Right cardiac atrium (tissue), 5 donors: ENCODE measurements around the gene SLC15A4. TPM values are rescaled to one million over a fixed set of nuclear protein-coding genes. Genes with fewer than 3 reads are reported as not detected.

ENCODE experiments used
- ATAC-seq, 2 donors: fragments of 200-7000 bp; cut with Tn5 transposase; one replicate each; pipeline versions ENCODE4 v1.8.0 to v1.9.1; 2020; ENCODE audit warnings: moderate library complexity in 2 of 2, mild to moderate bottlenecking in 1 of 2
- DNase-seq, 3 donors: peaks; one replicate each; pipeline ENCODE4 v3.0.0-alpha.2; 2020
- H3K27ac ChIP-seq: one replicate; pipeline ENCODE4 v1.5.1; 2013; ENCODE audit warnings: mild to moderate bottlenecking, low read length, control low read depth, moderate library complexity
- H3K27me3 ChIP-seq: one replicate; pipeline ENCODE4 v1.6.1; 2013; ENCODE audit not compliant: control insufficient read depth, insufficient read depth
- H3K4me1 ChIP-seq: one replicate; pipeline ENCODE4 v1.6.1; 2013; ENCODE audit warnings: low read length; ENCODE audit not compliant: control insufficient read depth, insufficient read depth
- H3K4me3 ChIP-seq: one replicate; pipeline ENCODE4 v1.5.1; 2013; ENCODE audit warnings: low read length, control low read depth
- H3K9me3 ChIP-seq: one replicate; pipeline ENCODE4 v1.6.1; 2013; ENCODE audit warnings: low read length; ENCODE audit not compliant: control insufficient read depth
- WGBS: extraction: QIAGEN DNeasy Blood & Tissue Kit; methylation state at CpG from one replicate; pipeline ENCODE4 v1.1.7; 2013; 5-methylcytosine and 5-hydroxymethylcytosine counted together
- intact Hi-C, 4 donors: fragments of 100-400 bp; cut with DNase I; formaldehyde crosslinking; loops; one replicate each; pipeline versions ENCODE4 v1.11.0 to v1.14.0; 2022 to 2023
- polyA plus RNA-seq: library from polyadenylated mRNA; stranded (reverse); fragments of 200-250 nt; gene quantifications from one replicate; pipeline ENCODE4 v1.2.3, GENCODE V29; 2013
- total RNA-seq, 4 donors: library from RNA; stranded (reverse); fragmentation: NEBNext Ultra II Directional; extraction: Animal tissue kit (Norgen Biotek cat#: 25700); gene quantifications; one replicate each; pipeline ENCODE4 v1.2.1, GENCODE V29; 2021
- donor health status: healthy with polysubstance abuse.
- donor health status: DM: no; HTN: yes; CAD: no.
- donor health status: DM: no; HTN: no; CAD: no.
- donor health status: DM: no; HTN: yes; CAD: no; lungs with severe emphysema.
- donor health status: DM: yes; HTN: yes; CAD: no.

Gene SLC15A4
- total and polyA plus RNA-seq, 5 donors = 13.7 to 17.3 (median 15.8) TPM

- WGBS = 91% methylated on average over 6 of the region's 6 CpGs
- DNase-seq (no peak), ATAC-seq (no peak)
- H3K27ac ChIP-seq = peak overlapping the region; percentile 47
- no peaks in the 10 kb centered on the region for H3K9me3 ChIP-seq
- no peaks in the 10 kb centered on the region for H3K27me3 ChIP-seq
- H3K4me3 ChIP-seq = no peak overlapping the region
- peaks cover 9% of the 10 kb centered on the region for H3K4me1 ChIP-seq
- intact Hi-C loops = no loop called here
Observed at GRCh38 chr12:128820253-128820652, 3.5 kb downstream of the SLC15A4 start.

GRCh38 chr12:128819293-128820144 is 4.2 kb downstream of the SLC15A4 start:
- Histone ChIP-seq H3K4me3 (no peak overlapping the region), H3K27me3 (no peaks in the 10 kb centered on the region), H3K4me1 (peaks cover 9% of the 10 kb centered on the region), H3K27ac (peak overlapping the region; percentile 47), H3K9me3 (no peaks in the 10 kb centered on the region)
- no peak for ATAC-seq
- DNase-seq = peak in 1 of 3 donors; percentile 18
- WGBS = 80% methylated on average over 16 of the region's 16 CpGs
- intact Hi-C loops = no loop called here

GRCh38 chr12:128818065-128819022 is 5.4 kb downstream of the SLC15A4 start:
- H3K4me1 ChIP-seq = peaks cover 9% of the 10 kb centered on the region
- no peak overlapping the region for H3K4me3 ChIP-seq
- WGBS = 47% methylated on average over 13 of the region's 13 CpGs
- H3K9me3 ChIP-seq = no peaks in the 10 kb centered on the region
- H3K27me3 ChIP-seq = no peaks in the 10 kb centered on the region
- peak; percentile 17 to 65 for ATAC-seq
- H3K27ac ChIP-seq = peak overlapping the region; percentile 88
- DNase-seq = peak; percentile 27 to 69 (median 43)
- intact Hi-C loops = no loop called here

- Histone ChIP-seq H3K4me3 (no peak overlapping the region), H3K27me3 (no peaks in the 10 kb centered on the region), H3K4me1 (peaks cover 8% of the 10 kb centered on the region), H3K27ac (peak overlapping the region; percentile 89), H3K9me3 (no peaks in the 10 kb centered on the region)
- DNase-seq (peak; percentile 45 to 80 (median 80)), ATAC-seq (peak; percentile 72 to 87)
- WGBS = 45% methylated on average over 8 of the region's 8 CpGs
- intact Hi-C loops = no loop called here
Observed at GRCh38 chr12:128817111-128818015, 6.4 kb downstream of the SLC15A4 start.

GRCh38 chr12:128816643-128816920 is 7.2 kb downstream of the SLC15A4 start:
- ATAC-seq = no peak
- Histone ChIP-seq H3K4me3 (no peak overlapping the region), H3K4me1 (peaks cover 8% of the 10 kb centered on the region), H3K9me3 (no peaks in the 10 kb centered on the region), H3K27ac (peak overlapping the region; percentile 91), H3K27me3 (no peaks in the 10 kb centered on the region)
- no peak for DNase-seq
- intact Hi-C loops = no loop called here
- 95% methylated on average over 4 of the region's 4 CpGs for WGBS

- H3K4me1 ChIP-seq = peaks cover 6% of the 10 kb centered on the region
- peak overlapping the region; percentile 91 for H3K27ac ChIP-seq
- H3K4me3 ChIP-seq = no peak overlapping the region
- ATAC-seq (no peak), DNase-seq (no peak)
- H3K9me3 ChIP-seq = no peaks in the 10 kb centered on the region
- H3K27me3 ChIP-seq = no peaks in the 10 kb centered on the region
- 69% methylated on average over 7 of the region's 7 CpGs for WGBS
- intact Hi-C loops = no loop called here
Observed at GRCh38 chr12:128815779-128816642, 7.7 kb downstream of the SLC15A4 start.

- WGBS = 91% methylated on average over 25 of the region's 25 CpGs
- Histone ChIP-seq H3K4me3 (no peak overlapping the region), H3K4me1 (peaks cover 12% of the 10 kb centered on the region), H3K9me3 (no peaks in the 10 kb centered on the region), H3K27me3 (no peaks in the 10 kb centered on the region), H3K27ac (no peak overlapping the region)
- peak in 2 of 3 donors; percentile 36 to 70 for DNase-seq
- ATAC-seq = no peak
- intact Hi-C loops = no loop called here
Observed at GRCh38 chr12:128814411-128815261, 9.1 kb downstream of the SLC15A4 start.

- no peak for ATAC-seq
- no peaks in the 10 kb centered on the region for H3K27me3 ChIP-seq
Observed at GRCh38 chr12:128813883-128814282, 9.9 kb downstream of the SLC15A4 start.

GRCh38 chr12:128813392-128813791 is 10.4 kb downstream of the SLC15A4 start:
- Histone ChIP-seq H3K4me3 (no peak overlapping the region), H3K4me1 (peaks cover 10% of the 10 kb centered on the region), H3K27ac (no peak overlapping the region), H3K9me3 (no peaks in the 10 kb centered on the region), H3K27me3 (no peaks in the 10 kb centered on the region)
- DNase-seq (no peak), ATAC-seq (no peak)
- intact Hi-C loops = no loop called here
- 90% methylated on average over 10 of the region's 10 CpGs for WGBS

More at GRCh38 chr12:128813883-128814282, 9.9 kb downstream of the SLC15A4 start:
- Histone ChIP-seq H3K9me3 (no peaks in the 10 kb centered on the region), H3K4me1 (peaks cover 12% of the 10 kb centered on the region), H3K27ac (no peak overlapping the region), H3K4me3 (no peak overlapping the region)
- intact Hi-C loops = no loop called here
- 78% methylated on average over 10 of the region's 10 CpGs for WGBS
- no peak for DNase-seq
